Neural cell (in vitro differentiated cells): ENCODE results near the gene SEPTIN2.

Experiments
- EP300 ChIP-seq: fragments of 450-650 bp; conservative IDR thresholded peaks from 2 replicates; pipeline ENCODE4 v1.6.1; 2014; ENCODE audit warnings: antibody characterized with exemption, mild to moderate bottlenecking, moderate library complexity; ENCODE audit not compliant: poor library complexity, severe bottlenecking
- EZH2 ChIP-seq: fragments of 200-600, 300-800 bp; shearing (Covaris generic), sonication (generic); IDR thresholded peaks from 2 replicates; pipeline ENCODE4 v1.6.1; 2014; ENCODE audit warnings: antibody characterized with exemption, low read length, borderline replicate concordance, mild to moderate bottlenecking; ENCODE audit not compliant: insufficient read depth, poor library complexity, severe bottlenecking
- MXI1 ChIP-seq: fragments of 450-650 bp; conservative IDR thresholded peaks from 2 replicates; pipeline ENCODE4 v1.6.1; 2014; ENCODE audit warnings: antibody characterized with exemption, mild to moderate bottlenecking; ENCODE audit not compliant: poor library complexity, severe bottlenecking
- POLR2AphosphoS5 ChIP-seq: IDR thresholded peaks from 2 replicates; pipeline ENCODE4 v1.6.1; 2012
- RAD21 ChIP-seq: fragments of 450-650 bp; conservative IDR thresholded peaks from 2 replicates; pipeline ENCODE4 v1.6.1; 2014; ENCODE audit warnings: antibody characterized with exemption, mild to moderate bottlenecking, moderate library complexity
- SMC3 ChIP-seq: fragments of 450-650 bp; conservative IDR thresholded peaks from 2 replicates; pipeline ENCODE4 v1.6.1; 2014; ENCODE audit warnings: antibody characterized with exemption, mild to moderate bottlenecking, moderate library complexity; ENCODE audit not compliant: poor library complexity
- TAF1 ChIP-seq: IDR thresholded peaks from 2 replicates; pipeline ENCODE4 v1.6.1; 2012; ENCODE audit warnings: low read depth
- TF ChIP-seq, protein P1 (sequence below): fragments of 450-650 bp; IDR thresholded peaks from 2 replicates; pipeline ENCODE4 v1.5.1; 2014; ENCODE audit warnings: antibody characterized with exemption, mild to moderate bottlenecking, moderate library complexity; ENCODE audit not compliant: poor library complexity, severe bottlenecking
- TF ChIP-seq, protein P2 (sequence below): IDR thresholded peaks from 2 replicates; pipeline ENCODE4 v1.6.1; 2012; ENCODE audit warnings: borderline replicate concordance

GRCh38 chr2:241389697-241390096 is 74.0 kb downstream of the SEPTIN2 start:
- TF ChIP-seq, protein P1, sequence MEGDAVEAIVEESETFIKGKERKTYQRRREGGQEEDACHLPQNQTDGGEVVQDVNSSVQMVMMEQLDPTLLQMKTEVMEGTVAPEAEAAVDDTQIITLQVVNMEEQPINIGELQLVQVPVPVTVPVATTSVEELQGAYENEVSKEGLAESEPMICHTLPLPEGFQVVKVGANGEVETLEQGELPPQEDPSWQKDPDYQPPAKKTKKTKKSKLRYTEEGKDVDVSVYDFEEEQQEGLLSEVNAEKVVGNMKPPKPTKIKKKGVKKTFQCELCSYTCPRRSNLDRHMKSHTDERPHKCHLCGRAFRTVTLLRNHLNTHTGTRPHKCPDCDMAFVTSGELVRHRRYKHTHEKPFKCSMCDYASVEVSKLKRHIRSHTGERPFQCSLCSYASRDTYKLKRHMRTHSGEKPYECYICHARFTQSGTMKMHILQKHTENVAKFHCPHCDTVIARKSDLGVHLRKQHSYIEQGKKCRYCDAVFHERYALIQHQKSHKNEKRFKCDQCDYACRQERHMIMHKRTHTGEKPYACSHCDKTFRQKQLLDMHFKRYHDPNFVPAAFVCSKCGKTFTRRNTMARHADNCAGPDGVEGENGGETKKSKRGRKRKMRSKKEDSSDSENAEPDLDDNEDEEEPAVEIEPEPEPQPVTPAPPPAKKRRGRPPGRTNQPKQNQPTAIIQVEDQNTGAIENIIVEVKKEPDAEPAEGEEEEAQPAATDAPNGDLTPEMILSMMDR = no peak
- TF ChIP-seq EZH2 (no peak), EP300 (no peak), SMC3 (no peak), POLR2AphosphoS5 (no peak), TAF1 (no peak), RAD21 (no peak), MXI1 (no peak)
- TF ChIP-seq, protein P2, sequence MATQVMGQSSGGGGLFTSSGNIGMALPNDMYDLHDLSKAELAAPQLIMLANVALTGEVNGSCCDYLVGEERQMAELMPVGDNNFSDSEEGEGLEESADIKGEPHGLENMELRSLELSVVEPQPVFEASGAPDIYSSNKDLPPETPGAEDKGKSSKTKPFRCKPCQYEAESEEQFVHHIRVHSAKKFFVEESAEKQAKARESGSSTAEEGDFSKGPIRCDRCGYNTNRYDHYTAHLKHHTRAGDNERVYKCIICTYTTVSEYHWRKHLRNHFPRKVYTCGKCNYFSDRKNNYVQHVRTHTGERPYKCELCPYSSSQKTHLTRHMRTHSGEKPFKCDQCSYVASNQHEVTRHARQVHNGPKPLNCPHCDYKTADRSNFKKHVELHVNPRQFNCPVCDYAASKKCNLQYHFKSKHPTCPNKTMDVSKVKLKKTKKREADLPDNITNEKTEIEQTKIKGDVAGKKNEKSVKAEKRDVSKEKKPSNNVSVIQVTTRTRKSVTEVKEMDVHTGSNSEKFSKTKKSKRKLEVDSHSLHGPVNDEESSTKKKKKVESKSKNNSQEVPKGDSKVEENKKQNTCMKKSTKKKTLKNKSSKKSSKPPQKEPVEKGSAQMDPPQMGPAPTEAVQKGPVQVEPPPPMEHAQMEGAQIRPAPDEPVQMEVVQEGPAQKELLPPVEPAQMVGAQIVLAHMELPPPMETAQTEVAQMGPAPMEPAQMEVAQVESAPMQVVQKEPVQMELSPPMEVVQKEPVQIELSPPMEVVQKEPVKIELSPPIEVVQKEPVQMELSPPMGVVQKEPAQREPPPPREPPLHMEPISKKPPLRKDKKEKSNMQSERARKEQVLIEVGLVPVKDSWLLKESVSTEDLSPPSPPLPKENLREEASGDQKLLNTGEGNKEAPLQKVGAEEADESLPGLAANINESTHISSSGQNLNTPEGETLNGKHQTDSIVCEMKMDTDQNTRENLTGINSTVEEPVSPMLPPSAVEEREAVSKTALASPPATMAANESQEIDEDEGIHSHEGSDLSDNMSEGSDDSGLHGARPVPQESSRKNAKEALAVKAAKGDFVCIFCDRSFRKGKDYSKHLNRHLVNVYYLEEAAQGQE = no peak
